ENCODE results near the gene NEK4.

- no peak for TF ChIP-seq POLR2AphosphoS5 (IDR thresholded peaks at IDR 0.05)
- TF ChIP-seq CTCF (IDR thresholded peaks at IDR 0.05 in 8 of 11, conservative IDR thresholded peaks at IDR 0.05 in 3 of 11), result no peak
Observed at GRCh38 chr3:52809149-52809548, 38.4 kb upstream of the NEK4 start.
